Effector memory CD4-positive, alpha-beta T cell (primary cell): Measurements from ENCODE around the gene C1QTNF12.

Experiments used
- DNase-seq, 3 donors: peaks; one replicate each; pipeline ENCODE4 v3.0.0-alpha.2; 2020
- H3K27ac ChIP-seq: 2 replicates; pipeline ENCODE4 v1.7.0; 2013; ENCODE audit warnings: mild to moderate bottlenecking, low read length, moderate library complexity; ENCODE audit not compliant: insufficient read depth, poor library complexity, severe bottlenecking
- H3K27me3 ChIP-seq: replicated peaks from 2 replicates; pipeline ENCODE4 v1.7.0; 2013; ENCODE audit warnings: mild to moderate bottlenecking, low read length; ENCODE audit not compliant: insufficient read depth, control insufficient read depth, poor library complexity, severe bottlenecking
- H3K36me3 ChIP-seq: 2 replicates; pipeline ENCODE4 v1.7.0; 2013; ENCODE audit warnings: mild to moderate bottlenecking, low read length, moderate library complexity; ENCODE audit not compliant: control insufficient read depth, insufficient read depth
- H3K4me1 ChIP-seq: 2 replicates; pipeline ENCODE4 v1.7.0; 2013; ENCODE audit warnings: low read length, mild to moderate bottlenecking; ENCODE audit not compliant: control insufficient read depth, insufficient read depth, poor library complexity, severe bottlenecking
- H3K4me3 ChIP-seq: 2 replicates; pipeline ENCODE4 v1.7.0; 2013; ENCODE audit warnings: low read length, low read depth, mild to moderate bottlenecking; ENCODE audit not compliant: insufficient read depth, poor library complexity, severe bottlenecking
- H3K9me3 ChIP-seq: 2 replicates; pipeline ENCODE4 v1.7.0; 2013; ENCODE audit warnings: mild to moderate bottlenecking, low read length, moderate library complexity; ENCODE audit not compliant: control insufficient read depth

Gene C1QTNF12

DNA sequence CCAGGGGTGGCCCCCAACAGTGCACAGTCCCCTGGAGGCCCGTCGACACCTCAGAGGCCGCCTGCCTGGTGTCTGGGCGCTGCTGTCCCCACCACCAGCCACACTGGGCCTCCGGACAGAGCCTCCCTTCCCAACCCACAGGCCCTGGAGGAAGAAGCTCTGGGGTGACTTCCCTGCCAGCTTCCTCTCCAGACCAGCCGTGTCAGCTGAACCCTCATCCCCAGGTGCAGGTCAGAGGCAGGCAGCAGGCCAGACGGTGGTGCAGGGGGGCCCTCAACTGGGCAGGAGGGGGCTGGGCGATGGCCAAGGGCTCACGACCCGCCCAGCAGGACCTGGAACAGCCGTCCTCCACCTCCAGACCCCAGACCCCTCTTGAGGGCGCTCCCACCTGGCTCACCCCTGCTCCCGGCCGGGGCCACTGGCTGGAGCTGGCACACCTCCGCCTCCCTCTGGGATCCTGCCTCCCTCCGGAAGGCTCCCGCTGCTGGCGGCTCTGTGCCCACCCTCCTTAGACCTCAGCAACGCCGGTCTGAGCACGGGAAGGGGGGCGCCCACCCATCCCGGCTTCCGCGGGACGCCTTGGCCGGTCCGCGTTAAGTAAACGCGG lies 40.6 kb downstream of the C1QTNF12 start:
- H3K27me3 ChIP-seq, result no peaks in the 10 kb centered on the region
- H3K4me3 ChIP-seq, result peak overlapping the region; percentile 55
- H3K36me3 ChIP-seq, result no peaks in the 10 kb centered on the region
- no peaks in the 10 kb centered on the region for H3K9me3 ChIP-seq
- peaks cover 48% of the 10 kb centered on the region for H3K4me1 ChIP-seq
- peak overlapping the region; percentile 83 for H3K27ac ChIP-seq
- DNase-seq, result no peak

GRCh38 chr1:1204998-1205768 lies 41.3 kb downstream of the C1QTNF12 start:
- peaks cover 52% of the 10 kb centered on the region for H3K4me1 ChIP-seq
- no peaks in the 10 kb centered on the region for H3K27me3 ChIP-seq
- DNase-seq, result no peak
- H3K9me3 ChIP-seq, result no peaks in the 10 kb centered on the region
- peak overlapping the region; percentile 55 for H3K4me3 ChIP-seq
- peak overlapping the region; percentile 83 for H3K27ac ChIP-seq
- no peaks in the 10 kb centered on the region for H3K36me3 ChIP-seq

DNA sequence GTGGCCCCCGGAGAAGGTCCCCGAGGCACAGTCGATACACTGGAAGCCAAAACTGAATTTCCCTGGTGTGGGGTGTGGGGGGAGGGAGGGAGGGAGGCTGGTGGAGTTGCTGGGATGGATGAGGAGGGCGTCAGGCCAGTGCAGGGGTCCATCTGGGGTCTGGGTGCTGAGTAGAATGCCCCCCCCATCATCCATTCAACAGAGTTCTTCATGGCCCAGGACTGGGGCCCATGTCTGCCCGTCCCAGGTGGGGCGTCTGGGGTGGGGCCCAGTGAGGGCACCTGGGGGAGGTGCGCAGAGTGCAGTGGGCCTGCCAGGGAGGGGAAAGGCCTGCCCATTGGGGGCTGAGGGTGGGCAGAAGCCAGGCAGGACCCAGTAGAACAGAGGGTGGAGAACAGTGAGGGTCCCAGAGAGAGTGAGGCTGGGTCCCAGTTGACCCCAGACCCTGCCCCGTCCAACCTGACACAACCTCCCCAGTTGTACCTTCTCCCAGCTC lies 42.0 kb downstream of the C1QTNF12 start:
- no peak for DNase-seq
- Histone ChIP-seq H3K4me1 (peaks cover 51% of the 10 kb centered on the region), H3K4me3 (no peak overlapping the region), H3K36me3 (no peaks in the 10 kb centered on the region), H3K9me3 (no peaks in the 10 kb centered on the region), H3K27ac (peak overlapping the region; percentile 83), H3K27me3 (no peaks in the 10 kb centered on the region)

- Histone ChIP-seq H3K27ac (no peak overlapping the region), H3K9me3 (no peaks in the 10 kb centered on the region), H3K4me1 (peaks cover 45% of the 10 kb centered on the region), H3K4me3 (no peak overlapping the region), H3K36me3 (no peaks in the 10 kb centered on the region), H3K27me3 (no peaks in the 10 kb centered on the region)
- DNase-seq, result peak in 1 of 3 donors; percentile 1
Measured at GRCh38 chr1:1203561-1204424, 42.7 kb downstream of the C1QTNF12 start.

- peak in 1 of 3 donors; percentile 0 for DNase-seq
- Histone ChIP-seq H3K4me3 (no peak overlapping the region), H3K27me3 (no peaks in the 10 kb centered on the region), H3K36me3 (no peaks in the 10 kb centered on the region), H3K9me3 (no peaks in the 10 kb centered on the region), H3K27ac (no peak overlapping the region), H3K4me1 (peaks cover 38% of the 10 kb centered on the region)
Measured at GRCh38 chr1:1202831-1203560, 43.5 kb downstream of the C1QTNF12 start.

GRCh38 chr1:1200876-1201810 lies 45.4 kb downstream of the C1QTNF12 start:
- H3K4me3 ChIP-seq, result peak overlapping the region; percentile 46
- peak overlapping the region; percentile 74 for H3K27ac ChIP-seq

GRCh38 chr1:1199961-1200875 lies 46.3 kb downstream of the C1QTNF12 start:
- Histone ChIP-seq H3K36me3 (no peaks in the 10 kb centered on the region), H3K4me3 (peak overlapping the region; percentile 46), H3K4me1 (peaks cover 11% of the 10 kb centered on the region), H3K27me3 (no peaks in the 10 kb centered on the region), H3K9me3 (no peaks in the 10 kb centered on the region), H3K27ac (peak overlapping the region; percentile 74)
- no peak for DNase-seq

More at GRCh38 chr1:1200876-1201810, 45.4 kb downstream of the C1QTNF12 start:
- Histone ChIP-seq H3K4me1 (peaks cover 20% of the 10 kb centered on the region), H3K9me3 (no peaks in the 10 kb centered on the region), H3K27me3 (no peaks in the 10 kb centered on the region), H3K36me3 (no peaks in the 10 kb centered on the region)
- peak; percentile 84 to 89 (median 86) for DNase-seq

DNA sequence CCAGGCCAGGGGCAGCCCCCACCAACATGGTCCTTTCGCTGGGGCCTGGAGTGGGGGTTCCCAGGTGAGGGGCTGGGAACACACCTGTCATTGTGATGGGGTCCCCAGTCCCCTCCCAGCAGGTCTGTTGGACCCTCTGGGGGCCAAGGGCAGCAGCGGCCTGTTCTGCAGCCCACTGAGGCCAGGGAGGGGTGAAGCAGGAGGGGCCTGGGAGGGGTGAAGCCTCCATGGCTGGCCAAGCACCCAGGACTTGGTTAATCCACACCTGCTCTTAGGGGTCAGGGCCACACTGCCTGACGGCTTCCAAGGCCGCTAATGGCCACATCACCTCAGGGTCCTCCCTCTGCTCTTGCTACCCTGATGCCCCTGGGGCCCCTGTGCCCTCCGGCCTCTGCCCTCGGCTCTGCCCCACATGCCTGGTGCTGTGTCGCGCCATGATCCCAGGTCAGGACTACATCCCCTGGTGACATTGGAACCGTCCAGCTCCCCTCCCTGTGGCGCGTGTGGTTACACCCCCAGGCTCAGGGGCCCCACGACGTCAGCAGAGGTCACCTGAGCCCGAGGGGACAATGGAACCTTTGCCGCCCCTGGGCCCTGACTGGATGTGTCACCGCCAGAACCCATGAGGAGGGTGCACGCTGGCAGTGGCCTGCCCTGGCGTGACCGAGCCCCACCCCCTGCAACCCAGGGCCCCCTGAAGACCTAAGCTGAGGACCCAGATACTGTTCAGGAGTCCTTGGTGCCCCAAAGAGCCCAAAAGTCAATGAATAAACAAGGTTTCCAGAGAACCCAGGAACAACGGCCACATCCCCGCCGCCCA lies 47.2 kb downstream of the C1QTNF12 start:
- no peak overlapping the region for H3K4me3 ChIP-seq
- H3K27me3 ChIP-seq, result no peaks in the 10 kb centered on the region
- H3K36me3 ChIP-seq, result no peaks in the 10 kb centered on the region
- no peaks in the 10 kb centered on the region for H3K9me3 ChIP-seq
- peaks cover 7% of the 10 kb centered on the region for H3K4me1 ChIP-seq
- no peak for DNase-seq
- H3K27ac ChIP-seq, result no peak overlapping the region
